SK-N-MC (cell line): Measurements from ENCODE around the gene HPN.

Experiments used
- EZH2 ChIP-seq: fragments of 200-600 bp; sonication (generic); IDR thresholded peaks from one replicate; pipeline ENCODE4 v1.6.1; 2017; ENCODE audit warnings: antibody characterized with exemption
- POLR2AphosphoS5 ChIP-seq: IDR thresholded peaks from 2 replicates; pipeline ENCODE4 v1.6.1; 2012; ENCODE audit warnings: mild to moderate bottlenecking, low read depth, low read length, borderline replicate concordance

- TF ChIP-seq POLR2AphosphoS5: no peak
- no peak for TF ChIP-seq EZH2
Measured at GRCh38 chr19:35042954-35043604, 1.6 kb downstream of the HPN start.
